SK-N-SH (cell line): ENCODE data around the gene SLFN12. TPM values are rescaled to one million over a fixed set of nuclear protein-coding genes. Genes with fewer than 3 reads are reported as not detected.

ENCODE experiments used
- CTCF ChIA-PET: fragments of 300-600, 350-600 bp; formaldehyde crosslinking; extraction: SDS; loops from one replicate; lab custom pipeline; 2021; lab: Yijun Ruan, JAX
- POLR2A ChIA-PET: fragments of 350-600 bp; sonication (Branson Sonifier 250); formaldehyde crosslinking; extraction: SDS; loops from one replicate; lab custom pipeline; 2020; ENCODE audit warnings: antibody characterized with exemption, inconsistent platforms; lab: Yijun Ruan, JAX
- DNase-seq: peaks from one replicate; pipeline ENCODE4 v3.0.0; 2012
- H2AFZ ChIP-seq: fragments of 200-600 bp; sonication (generic); 2 replicates; pipeline ENCODE4 v1.8.1; 2016; ENCODE audit warnings: antibody characterized with exemption, mild to moderate bottlenecking, low read depth
- H3F3A ChIP-seq: fragments of 200-600 bp; sonication (generic); replicated peaks from 2 replicates; pipeline ENCODE3; 2016; ENCODE audit warnings: antibody characterized with exemption, mild to moderate bottlenecking; ENCODE audit not compliant: insufficient read depth
- H3K27ac ChIP-seq, 2 experiments: fragments of 200-500 bp in 1 of 2; fragments of 200-600 bp in 1 of 2; sonication (Bioruptor generic) in 1 of 2; sonication (generic), shearing (Covaris generic) in 1 of 2; 2 replicates each; pipeline versions ENCODE4 v1.5.1 to v1.6.1; 2014 to 2016; ENCODE audit warnings: low read depth in 2 of 2, inconsistent platforms in 1 of 2, low read length in 1 of 2, mild to moderate bottlenecking in 1 of 2, mixed read lengths in 1 of 2
- H3K27me3 ChIP-seq: fragments of 200-600 bp; sonication (generic), shearing (Covaris generic); 2 replicates; pipeline ENCODE4 v1.6.1; 2016; ENCODE audit warnings: mixed run types; ENCODE audit not compliant: insufficient read depth
- H3K36me3 ChIP-seq, 2 experiments: fragments of 200-500 bp in 1 of 2; fragments of 200-600 bp in 1 of 2; sonication (Bioruptor generic) in 1 of 2; sonication (generic) in 1 of 2; replicated peaks in 1 of 2; 2 replicates each; pipeline versions ENCODE3 to v1.5.1; 2014 to 2016; ENCODE audit warnings: low read length in 1 of 2, mild to moderate bottlenecking in 1 of 2; ENCODE audit not compliant: insufficient read depth in 2 of 2, control insufficient read depth in 1 of 2
- H3K4me1 ChIP-seq, 2 experiments: fragments of 200-500 bp in 1 of 2; fragments of 200-600 bp in 1 of 2; sonication (Bioruptor generic) in 1 of 2; sonication (generic), shearing (Covaris generic) in 1 of 2; 2 replicates each; pipeline versions ENCODE4 v1.5.1 to v1.6.1; 2014 to 2016; ENCODE audit warnings: low read depth in 1 of 2, low read length in 1 of 2, mixed run types in 1 of 2; ENCODE audit not compliant: insufficient read depth in 2 of 2, control insufficient read depth in 1 of 2
- H3K4me2 ChIP-seq: fragments of 200-600 bp; sonication (generic), shearing (Covaris generic); 2 replicates; pipeline ENCODE4 v1.6.1; 2017; ENCODE audit warnings: mixed run types
- H3K4me3 ChIP-seq, 2 experiments: fragments of 200-500 bp in 1 of 2; fragments of 200-600 bp in 1 of 2; sonication (Bioruptor generic) in 1 of 2; sonication (generic), shearing (Covaris generic) in 1 of 2; 2 replicates each; pipeline versions ENCODE4 v1.5.1 to v1.8.1; 2014 to 2016; ENCODE audit warnings: low read depth in 2 of 2, inconsistent platforms in 1 of 2, low read length in 1 of 2, mild to moderate bottlenecking in 1 of 2, mixed read lengths in 1 of 2, moderate library complexity in 1 of 2
- H3K79me2 ChIP-seq: fragments of 200-600 bp; sonication (generic); 2 replicates; pipeline ENCODE4 v1.8.1; 2017; ENCODE audit warnings: mild to moderate bottlenecking; ENCODE audit not compliant: insufficient read depth
- H3K9ac ChIP-seq: fragments of 200-600 bp; sonication (generic); 2 replicates; pipeline ENCODE4 v1.6.1; 2017; ENCODE audit warnings: mixed run types
- H3K9me2 ChIP-seq: fragments of 200-600 bp; sonication (generic); 2 replicates; pipeline ENCODE4 v1.6.1; 2017; ENCODE audit warnings: mixed run types
- H3K9me3 ChIP-seq: fragments of 200-600 bp; sonication (generic); 2 replicates; pipeline ENCODE4 v1.6.1; 2017; ENCODE audit warnings: mixed run types, mild to moderate bottlenecking, moderate library complexity
- H4K20me1 ChIP-seq: fragments of 200-600 bp; sonication (generic); 2 replicates; pipeline ENCODE4 v1.6.1; 2017; ENCODE audit warnings: mild to moderate bottlenecking, mixed run types; ENCODE audit not compliant: insufficient read depth
- EZH2phosphoT487 ChIP-seq: fragments of 200-600 bp; sonication (generic); IDR thresholded peaks from 2 replicates; pipeline ENCODE4 v1.6.1; 2017; ENCODE audit warnings: low read depth, mixed run types, mild to moderate bottlenecking, antibody characterized with exemption, moderate library complexity, borderline replicate concordance
- FOSL2 ChIP-seq: IDR thresholded peaks from 2 replicates; pipeline ENCODE4 v1.4.0; 2012; ENCODE audit warnings: low read depth, mild to moderate bottlenecking, moderate library complexity, borderline replicate concordance
- FOXJ3 ChIP-seq: sonication (generic); formaldehyde crosslinking; IDR thresholded peaks from 2 replicates; pipeline ENCODE4 v1.5.1; 2020; ENCODE audit warnings: mild to moderate bottlenecking, missing genetic modification reagents
- FOXM1 ChIP-seq: IDR thresholded peaks from 2 replicates; pipeline ENCODE4 v1.4.0; 2012; ENCODE audit warnings: low read depth, mild to moderate bottlenecking
- GABPA ChIP-seq: IDR thresholded peaks from 2 replicates; pipeline ENCODE4 v1.4.0; 2012; ENCODE audit warnings: low read depth, mild to moderate bottlenecking
- GATA2 ChIP-seq: sonication (generic); formaldehyde crosslinking; IDR thresholded peaks from 2 replicates; pipeline ENCODE4 v1.5.0; 2020; ENCODE audit warnings: mild to moderate bottlenecking, missing genetic modification reagents
- JUND ChIP-seq: IDR thresholded peaks from 2 replicates; pipeline ENCODE4 v1.4.0; 2012
- MEF2A ChIP-seq: IDR thresholded peaks from 2 replicates; pipeline ENCODE4 v1.4.0; 2012; ENCODE audit warnings: low read depth, borderline replicate concordance
- MXI1 ChIP-seq: IDR thresholded peaks from 2 replicates; pipeline ENCODE4 v1.6.1; 2012; ENCODE audit warnings: mild to moderate bottlenecking, low read depth, low read length, improper control_type of control experiment
- RAD21 ChIP-seq: IDR thresholded peaks from 2 replicates; pipeline ENCODE4 v1.6.1; 2012; ENCODE audit warnings: mild to moderate bottlenecking, low read length
- RCOR1 ChIP-seq: fragments of 150-350 bp; IDR thresholded peaks from 2 replicates; pipeline ENCODE4 v1.6.1; 2017; ENCODE audit warnings: antibody characterized with exemption, low read length
- RXRA ChIP-seq: IDR thresholded peaks from 2 replicates; pipeline ENCODE4 v1.4.0; 2012; ENCODE audit warnings: low read depth, mild to moderate bottlenecking, borderline replicate concordance
- SIN3A ChIP-seq: IDR thresholded peaks from 2 replicates; pipeline ENCODE4 v1.6.1; 2012; ENCODE audit warnings: low read depth, mild to moderate bottlenecking, low read length, moderate library complexity, borderline replicate concordance
- SMC3 ChIP-seq: IDR thresholded peaks from 2 replicates; pipeline ENCODE4 v1.6.1; 2012; ENCODE audit warnings: low read depth, low read length, improper control_type of control experiment
- TAF1 ChIP-seq: IDR thresholded peaks from 2 replicates; pipeline ENCODE4 v1.6.1; 2012; ENCODE audit warnings: low read depth, mild to moderate bottlenecking, low read length, moderate library complexity, borderline replicate concordance
- TEAD4 ChIP-seq: IDR thresholded peaks from 2 replicates; pipeline ENCODE4 v1.4.0; 2012; ENCODE audit warnings: mild to moderate bottlenecking, borderline replicate concordance; ENCODE audit not compliant: insufficient read depth
- WGBS: methylation state at CpG from one replicate; pipeline ENCODE4 v1.1.6; 2017; ENCODE audit warnings: low lambda C conversion rate; 5-methylcytosine and 5-hydroxymethylcytosine counted together
- polyA plus RNA-seq, 3 experiments: library from polyadenylated mRNA; depleted of rRNA; stranded (reverse); fragments of >200 nt; gene quantifications; 2 replicates each; pipeline ENCODE4 v1.2.3, GENCODE V29; 2012
- TF ChIP-seq, protein P1 (sequence below): IDR thresholded peaks from 2 replicates; pipeline ENCODE4 v1.4.0; 2012; ENCODE audit warnings: low read depth, borderline replicate concordance
- TF ChIP-seq, protein P2 (sequence below): IDR thresholded peaks from 2 replicates; pipeline ENCODE4 v1.4.0; 2012; ENCODE audit warnings: low read depth
- TF ChIP-seq, protein P3 (sequence below): IDR thresholded peaks from 2 replicates; pipeline ENCODE4 v1.6.1; 2012; ENCODE audit warnings: mild to moderate bottlenecking, low read depth, low read length, moderate library complexity
- TF ChIP-seq, protein P4 (sequence below): fragments of 200-600 bp; sonication (generic); IDR thresholded peaks from 2 replicates; pipeline ENCODE4 v1.6.1; 2017; ENCODE audit warnings: antibody characterized with exemption, mild to moderate bottlenecking, moderate library complexity

Gene SLFN12
- polyA plus RNA-seq, 1 of the 3 experiments (the other 2 are of a cell fraction), result 5.6 TPM

DNA sequence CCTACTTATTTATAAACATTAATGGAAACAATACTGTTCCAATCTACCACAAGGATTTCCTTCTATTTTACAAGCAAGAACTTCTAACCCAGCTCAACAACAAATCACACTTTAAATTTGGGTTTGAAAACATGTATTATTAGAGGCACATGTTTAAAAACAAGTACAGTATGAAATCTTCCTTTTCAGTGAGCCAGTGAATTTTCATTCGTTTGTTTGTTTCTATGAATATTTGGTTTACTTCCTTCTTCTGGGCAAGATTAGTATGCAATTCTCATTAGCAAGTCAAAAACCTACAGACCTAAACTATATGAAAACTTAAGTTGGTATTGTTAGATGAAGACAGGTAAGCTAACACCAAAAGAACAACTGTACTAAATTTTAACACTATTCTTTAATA, 25.7 kb downstream of the SLFN12 start:
- TF ChIP-seq, protein P1, sequence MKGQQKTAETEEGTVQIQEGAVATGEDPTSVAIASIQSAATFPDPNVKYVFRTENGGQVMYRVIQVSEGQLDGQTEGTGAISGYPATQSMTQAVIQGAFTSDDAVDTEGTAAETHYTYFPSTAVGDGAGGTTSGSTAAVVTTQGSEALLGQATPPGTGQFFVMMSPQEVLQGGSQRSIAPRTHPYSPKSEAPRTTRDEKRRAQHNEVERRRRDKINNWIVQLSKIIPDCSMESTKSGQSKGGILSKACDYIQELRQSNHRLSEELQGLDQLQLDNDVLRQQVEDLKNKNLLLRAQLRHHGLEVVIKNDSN, result no peak
- TF ChIP-seq, protein P2, sequence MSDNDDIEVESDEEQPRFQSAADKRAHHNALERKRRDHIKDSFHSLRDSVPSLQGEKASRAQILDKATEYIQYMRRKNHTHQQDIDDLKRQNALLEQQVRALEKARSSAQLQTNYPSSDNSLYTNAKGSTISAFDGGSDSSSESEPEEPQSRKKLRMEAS, result no peak
- TF ChIP-seq FOXM1 (no peak), RAD21 (no peak), MEF2A (no peak), RCOR1 (no peak), GABPA (no peak), TAF1 (no peak), GATA2 (CRISPR knock-in tag) (no peak), SIN3A (no peak), FOSL2 (no peak), EZH2phosphoT487 (no peak), TEAD4 (no peak), JUND (no peak), MXI1 (no peak), SMC3 (no peak), RXRA (no peak), FOXJ3 (CRISPR knock-in tag) (no peak)
- TF ChIP-seq, protein P3, sequence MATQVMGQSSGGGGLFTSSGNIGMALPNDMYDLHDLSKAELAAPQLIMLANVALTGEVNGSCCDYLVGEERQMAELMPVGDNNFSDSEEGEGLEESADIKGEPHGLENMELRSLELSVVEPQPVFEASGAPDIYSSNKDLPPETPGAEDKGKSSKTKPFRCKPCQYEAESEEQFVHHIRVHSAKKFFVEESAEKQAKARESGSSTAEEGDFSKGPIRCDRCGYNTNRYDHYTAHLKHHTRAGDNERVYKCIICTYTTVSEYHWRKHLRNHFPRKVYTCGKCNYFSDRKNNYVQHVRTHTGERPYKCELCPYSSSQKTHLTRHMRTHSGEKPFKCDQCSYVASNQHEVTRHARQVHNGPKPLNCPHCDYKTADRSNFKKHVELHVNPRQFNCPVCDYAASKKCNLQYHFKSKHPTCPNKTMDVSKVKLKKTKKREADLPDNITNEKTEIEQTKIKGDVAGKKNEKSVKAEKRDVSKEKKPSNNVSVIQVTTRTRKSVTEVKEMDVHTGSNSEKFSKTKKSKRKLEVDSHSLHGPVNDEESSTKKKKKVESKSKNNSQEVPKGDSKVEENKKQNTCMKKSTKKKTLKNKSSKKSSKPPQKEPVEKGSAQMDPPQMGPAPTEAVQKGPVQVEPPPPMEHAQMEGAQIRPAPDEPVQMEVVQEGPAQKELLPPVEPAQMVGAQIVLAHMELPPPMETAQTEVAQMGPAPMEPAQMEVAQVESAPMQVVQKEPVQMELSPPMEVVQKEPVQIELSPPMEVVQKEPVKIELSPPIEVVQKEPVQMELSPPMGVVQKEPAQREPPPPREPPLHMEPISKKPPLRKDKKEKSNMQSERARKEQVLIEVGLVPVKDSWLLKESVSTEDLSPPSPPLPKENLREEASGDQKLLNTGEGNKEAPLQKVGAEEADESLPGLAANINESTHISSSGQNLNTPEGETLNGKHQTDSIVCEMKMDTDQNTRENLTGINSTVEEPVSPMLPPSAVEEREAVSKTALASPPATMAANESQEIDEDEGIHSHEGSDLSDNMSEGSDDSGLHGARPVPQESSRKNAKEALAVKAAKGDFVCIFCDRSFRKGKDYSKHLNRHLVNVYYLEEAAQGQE, result no peak
- TF ChIP-seq, protein P4, sequence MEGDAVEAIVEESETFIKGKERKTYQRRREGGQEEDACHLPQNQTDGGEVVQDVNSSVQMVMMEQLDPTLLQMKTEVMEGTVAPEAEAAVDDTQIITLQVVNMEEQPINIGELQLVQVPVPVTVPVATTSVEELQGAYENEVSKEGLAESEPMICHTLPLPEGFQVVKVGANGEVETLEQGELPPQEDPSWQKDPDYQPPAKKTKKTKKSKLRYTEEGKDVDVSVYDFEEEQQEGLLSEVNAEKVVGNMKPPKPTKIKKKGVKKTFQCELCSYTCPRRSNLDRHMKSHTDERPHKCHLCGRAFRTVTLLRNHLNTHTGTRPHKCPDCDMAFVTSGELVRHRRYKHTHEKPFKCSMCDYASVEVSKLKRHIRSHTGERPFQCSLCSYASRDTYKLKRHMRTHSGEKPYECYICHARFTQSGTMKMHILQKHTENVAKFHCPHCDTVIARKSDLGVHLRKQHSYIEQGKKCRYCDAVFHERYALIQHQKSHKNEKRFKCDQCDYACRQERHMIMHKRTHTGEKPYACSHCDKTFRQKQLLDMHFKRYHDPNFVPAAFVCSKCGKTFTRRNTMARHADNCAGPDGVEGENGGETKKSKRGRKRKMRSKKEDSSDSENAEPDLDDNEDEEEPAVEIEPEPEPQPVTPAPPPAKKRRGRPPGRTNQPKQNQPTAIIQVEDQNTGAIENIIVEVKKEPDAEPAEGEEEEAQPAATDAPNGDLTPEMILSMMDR, result no peak
- TF ChIP-seq, all 33 proteins: peak for 0
- Histone ChIP-seq H3K9me2 (no peaks in the 10 kb centered on the region), H3F3A (no peaks in the 10 kb centered on the region), H3K27ac (no peak overlapping the region), H2AFZ (no peak overlapping the region), H3K4me3 (no peak overlapping the region), H3K9ac (no peak overlapping the region), H3K36me3 (peaks cover 22 to 33% of the 10 kb centered on the region in 2 experiments), H3K79me2 (no peaks in the 10 kb centered on the region), H3K4me2 (no peak overlapping the region), H3K9me3 (no peaks in the 10 kb centered on the region), H3K27me3 (no peaks in the 10 kb centered on the region), H4K20me1 (no peaks in the 10 kb centered on the region), H3K4me1 (no peaks in the 10 kb centered on the region)
- CTCF ChIA-PET, result no interaction called here
- POLR2A ChIA-PET, result no interaction called here
- 28% methylated on average over 1 of the region's 1 CpG for WGBS
- DNase-seq, result no peak
